GM19099 (cell line): ENCODE data around the gene PIP4K2A.

Source experiments
- POLR2A ChIP-seq: IDR thresholded peaks from 3 replicates; pipeline ENCODE4 v1.6.1; 2011; ENCODE audit warnings: low read depth; ENCODE audit not compliant: insufficient read length; ENCODE audit errors: extremely low read depth

Gene PIP4K2A

DNA sequence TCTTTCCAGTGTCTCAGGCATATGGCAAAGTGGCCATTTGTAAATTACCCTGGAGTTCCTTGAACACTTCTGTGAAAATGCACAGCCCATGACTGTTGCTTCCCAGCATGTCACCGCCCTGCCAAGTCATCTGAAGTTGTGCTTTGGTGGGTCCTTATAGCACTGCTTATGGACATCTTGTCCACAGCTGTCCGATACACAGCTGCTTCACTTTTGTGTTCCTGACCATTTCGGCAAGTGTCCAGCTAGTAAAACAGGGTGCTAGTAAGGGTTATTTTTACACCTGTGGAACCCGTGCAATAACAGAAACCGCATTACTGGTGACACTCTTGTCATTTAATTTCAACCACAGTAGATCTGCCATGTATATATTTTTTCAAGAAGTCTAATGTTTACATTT lies 29.7 kb downstream of the PIP4K2A start:
- no peak for TF ChIP-seq POLR2A

DNA sequence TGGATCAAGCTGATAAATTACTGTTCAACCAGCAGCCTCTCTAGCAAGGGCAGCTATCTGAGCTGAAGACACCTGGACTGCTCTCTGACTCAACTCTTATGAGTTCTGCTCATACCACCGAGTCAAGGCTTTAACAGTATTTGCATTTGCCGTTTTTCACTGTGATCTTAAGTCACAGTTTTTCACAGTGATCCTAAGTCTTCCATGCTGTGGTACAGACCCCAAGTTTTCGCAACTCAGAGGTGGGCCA lies 31.3 kb downstream of the PIP4K2A start:
- no peak for TF ChIP-seq POLR2A

DNA sequence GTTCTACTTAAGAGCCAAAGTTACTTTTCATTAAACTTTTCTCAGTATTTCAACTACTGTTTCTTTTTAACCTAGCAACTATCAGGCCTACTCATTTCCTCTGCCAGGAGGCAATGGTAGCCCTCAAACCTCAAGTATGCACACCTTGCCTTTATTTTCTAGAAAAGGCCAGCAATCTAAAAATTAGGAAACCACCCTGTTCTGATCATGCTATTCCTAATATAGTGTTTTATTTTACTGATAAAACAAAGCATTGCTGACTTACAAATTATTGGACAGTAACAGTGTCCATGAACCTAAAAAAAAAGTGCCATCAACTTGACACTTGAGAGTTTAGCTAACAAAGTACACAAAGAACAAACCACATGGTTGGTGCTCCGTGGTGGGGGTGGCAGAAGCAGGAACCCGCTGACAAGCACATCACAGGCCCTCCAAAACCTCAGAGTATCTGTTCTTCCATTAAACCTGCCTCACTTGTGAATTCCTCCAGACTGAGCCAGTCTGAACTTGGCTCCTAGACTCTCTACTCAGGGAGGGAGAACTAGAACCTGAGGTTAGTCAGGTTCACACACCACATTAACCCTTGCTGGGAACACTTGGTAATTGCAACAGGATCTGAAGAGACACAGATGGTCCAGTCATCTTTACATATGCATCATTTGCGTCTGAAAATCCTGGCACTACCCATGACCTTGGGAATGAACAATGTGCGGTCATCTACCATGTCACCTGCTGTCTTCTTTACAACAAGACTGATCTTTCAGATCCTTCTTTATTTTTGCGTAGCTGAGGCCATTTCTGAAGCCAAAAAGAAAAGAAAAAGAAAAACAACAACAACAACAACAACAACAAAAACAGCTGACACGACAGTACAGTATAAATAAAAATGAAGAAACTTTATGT lies 31.9 kb downstream of the PIP4K2A start:
- TF ChIP-seq POLR2A, result no peak

DNA sequence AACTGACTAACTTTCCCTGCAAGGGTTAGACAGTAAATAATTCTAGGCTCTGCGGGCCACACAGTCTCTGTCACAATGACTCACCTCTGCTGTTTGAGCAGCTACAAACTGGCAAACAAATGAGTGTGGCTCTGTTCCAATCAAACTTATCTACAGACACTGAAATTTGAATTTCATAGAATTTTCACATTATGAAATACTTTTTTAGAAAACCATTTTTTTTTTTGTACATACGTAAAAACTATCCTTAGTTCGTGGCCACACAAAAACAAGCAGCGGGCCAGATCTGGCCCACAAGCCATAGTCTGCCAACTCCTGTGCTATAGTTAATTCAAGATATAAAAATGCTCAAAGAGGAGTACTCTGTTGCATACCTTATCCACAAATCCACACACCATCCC lies 32.6 kb downstream of the PIP4K2A start:
- no peak for TF ChIP-seq POLR2A

DNA sequence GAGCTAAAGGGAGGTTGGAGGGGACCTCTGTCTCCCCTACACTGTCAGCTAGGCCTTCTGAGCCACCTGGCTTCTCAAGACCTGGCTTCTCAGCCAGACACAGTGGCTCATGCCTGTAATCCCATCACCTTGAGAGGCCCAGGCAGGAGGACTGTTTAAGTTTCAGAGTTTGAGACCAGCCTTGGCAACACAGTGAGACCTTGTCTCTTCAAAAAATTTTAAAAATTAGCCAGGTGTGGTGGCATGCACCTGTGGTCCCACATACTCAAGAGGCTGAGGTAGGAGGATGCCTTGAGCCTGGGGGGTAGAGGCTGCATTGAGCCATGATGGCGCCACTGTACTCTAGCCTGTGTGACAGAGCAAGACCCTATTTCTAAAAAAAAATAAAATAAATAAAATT lies 33.1 kb downstream of the PIP4K2A start:
- TF ChIP-seq POLR2A, result no peak

DNA sequence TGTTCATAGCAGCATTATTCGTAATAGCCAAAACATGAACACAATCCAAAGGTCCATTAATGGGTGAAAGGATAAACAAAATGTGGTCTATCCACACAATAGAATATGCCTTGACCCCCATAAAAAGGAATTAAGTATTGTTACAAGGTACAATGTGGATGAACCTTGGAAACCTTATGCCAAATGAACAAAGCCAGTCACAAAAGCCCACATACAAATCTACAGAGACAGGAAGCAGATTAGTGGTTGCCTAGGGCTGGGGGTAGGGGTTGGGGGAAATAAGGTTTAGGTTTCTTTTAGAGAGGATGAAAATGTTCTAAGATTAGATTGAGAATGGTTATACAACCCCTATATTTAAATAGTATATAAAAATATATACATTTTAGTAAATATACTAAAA lies 34.8 kb downstream of the PIP4K2A start:
- no peak for TF ChIP-seq POLR2A

DNA sequence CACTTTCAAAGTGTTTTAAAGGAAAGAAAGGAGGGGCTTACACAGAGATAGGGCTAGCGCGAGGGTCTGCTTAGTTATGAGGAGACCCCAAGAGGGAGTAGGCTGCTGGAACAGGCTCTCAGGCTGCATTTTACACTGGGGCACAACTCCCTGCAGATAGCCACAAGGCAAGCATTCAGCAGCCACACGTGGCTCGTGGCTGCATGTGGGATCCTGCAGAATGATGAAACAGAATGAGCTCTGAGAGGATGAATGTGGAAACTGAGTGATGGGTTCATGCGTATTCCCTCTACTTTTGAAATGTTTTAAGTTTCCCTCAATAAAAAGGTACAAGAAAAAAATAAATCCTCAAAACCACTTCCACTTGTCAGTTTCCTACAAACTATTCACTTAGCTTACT lies 37.0 kb downstream of the PIP4K2A start:
- TF ChIP-seq POLR2A, result no peak

DNA sequence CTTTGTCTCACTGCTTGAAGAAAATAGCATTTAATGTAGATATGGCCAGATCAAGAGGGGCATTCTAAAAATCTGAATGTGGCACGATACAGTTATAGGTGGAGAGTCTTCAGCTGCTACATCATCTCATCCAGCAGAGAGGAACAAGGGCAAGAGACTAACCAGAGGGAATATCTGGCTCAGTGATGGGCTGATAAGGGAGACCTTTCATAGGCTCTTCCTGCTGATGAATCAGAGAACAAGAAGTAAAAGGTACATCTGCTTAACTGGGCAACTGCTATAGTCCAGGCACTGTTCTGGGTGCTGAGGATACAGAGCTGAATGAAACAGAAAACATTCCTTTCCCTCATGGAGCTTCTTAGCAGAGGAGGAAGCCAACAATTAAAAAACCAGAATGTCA lies 37.9 kb downstream of the PIP4K2A start:
- no peak for TF ChIP-seq POLR2A

DNA sequence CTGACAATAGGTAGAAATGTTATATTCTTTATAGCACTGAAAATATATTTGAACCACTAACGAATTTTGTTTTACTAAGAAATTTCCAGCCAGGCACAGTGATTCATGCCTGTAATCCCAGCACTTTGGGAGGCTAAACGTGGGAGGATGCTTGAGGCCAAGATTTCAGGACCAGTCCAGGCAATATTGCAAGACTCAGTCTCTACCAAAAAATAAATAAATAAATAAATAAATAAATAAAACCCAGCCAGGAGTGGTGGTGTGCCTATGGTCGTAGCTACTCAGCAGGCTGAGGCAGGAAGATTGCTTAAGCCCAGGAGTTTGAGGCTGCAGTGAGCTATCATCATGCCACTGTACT lies 39.8 kb downstream of the PIP4K2A start:
- TF ChIP-seq POLR2A, result no peak

DNA sequence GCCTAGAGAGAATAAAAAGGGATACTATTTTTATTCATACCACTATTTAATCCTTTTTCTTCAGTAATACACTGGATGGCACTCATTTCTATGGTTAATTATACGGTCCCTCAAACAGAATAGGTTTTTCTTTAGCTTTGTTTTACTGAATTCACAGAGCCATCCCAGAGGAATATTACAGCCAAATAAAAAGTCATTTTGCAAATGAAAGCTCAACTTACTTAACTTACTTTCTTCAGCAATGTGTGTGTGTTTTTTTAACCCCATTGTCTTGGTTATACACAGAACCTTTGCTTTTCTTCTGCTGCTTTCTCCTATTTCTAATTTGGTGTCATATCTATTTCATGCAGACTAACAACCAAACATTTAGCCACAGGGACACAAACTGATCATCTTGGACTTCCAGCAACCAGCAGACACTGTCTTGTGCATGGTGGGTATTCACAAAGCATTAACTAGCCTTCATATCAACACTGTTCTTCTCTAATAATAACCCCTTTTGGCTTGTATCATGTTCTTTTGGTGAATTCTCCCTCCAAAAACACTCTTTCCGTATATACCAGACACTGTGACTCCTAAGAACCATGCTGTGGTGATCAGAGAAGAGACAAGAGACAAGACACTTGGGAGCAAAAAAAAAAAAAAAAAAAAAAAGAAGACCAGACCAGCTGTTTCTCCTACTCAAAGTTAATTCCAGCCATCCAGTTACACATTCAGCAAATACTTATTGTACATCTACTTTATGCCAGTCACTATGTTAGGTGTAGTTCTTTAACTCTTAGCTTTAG lies 40.4 kb downstream of the PIP4K2A start:
- no peak for TF ChIP-seq POLR2A

DNA sequence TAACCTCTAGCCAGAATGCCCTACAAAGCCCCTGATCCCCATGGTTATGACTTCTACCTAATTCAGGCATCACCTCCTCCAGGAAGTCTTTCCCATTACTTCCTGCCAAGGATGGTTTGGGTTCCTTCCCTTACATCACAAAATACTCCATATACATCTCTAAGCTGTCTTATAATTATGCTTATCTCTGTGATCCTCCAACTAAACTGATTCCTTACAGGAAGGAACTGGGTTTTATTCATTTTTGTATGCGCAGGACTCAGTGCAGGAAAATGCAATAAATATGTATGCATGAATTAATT lies 41.3 kb downstream of the PIP4K2A start:
- TF ChIP-seq POLR2A, result no peak

DNA sequence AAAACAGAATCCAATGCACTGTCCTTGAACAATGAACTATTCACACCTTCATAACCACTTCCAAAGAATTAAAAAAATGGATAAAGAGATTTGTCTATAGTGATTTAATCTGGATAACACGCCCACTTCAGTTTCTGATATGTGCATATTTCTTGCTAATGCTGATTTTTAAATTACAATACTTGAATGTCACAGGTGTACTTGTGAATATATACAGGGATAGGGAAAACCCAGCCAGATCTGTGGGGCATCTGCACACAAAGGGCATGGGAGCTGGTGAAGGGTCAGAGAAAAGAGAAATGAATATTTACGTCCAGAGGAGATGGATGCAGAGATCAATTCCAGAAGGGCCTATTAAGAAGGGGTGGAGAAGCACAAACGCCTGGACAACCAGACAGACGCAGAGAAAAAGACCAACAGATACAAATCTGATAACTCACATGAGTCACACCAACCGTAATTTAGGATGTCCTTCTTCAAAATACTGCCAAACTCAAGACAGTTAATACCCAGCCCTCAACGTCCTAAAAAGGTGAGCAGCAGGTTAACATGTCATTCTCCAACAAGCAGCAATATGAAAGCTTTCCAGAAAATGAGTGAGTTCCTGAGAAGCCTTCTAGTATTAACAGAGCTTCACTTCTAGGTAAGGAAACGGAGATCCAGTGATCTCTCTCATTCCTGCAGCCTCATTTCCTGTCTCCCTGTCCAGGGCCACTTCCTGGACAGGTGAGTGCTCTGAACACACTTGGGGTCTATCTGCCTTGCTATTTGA lies 41.9 kb downstream of the PIP4K2A start:
- TF ChIP-seq POLR2A, result no peak

DNA sequence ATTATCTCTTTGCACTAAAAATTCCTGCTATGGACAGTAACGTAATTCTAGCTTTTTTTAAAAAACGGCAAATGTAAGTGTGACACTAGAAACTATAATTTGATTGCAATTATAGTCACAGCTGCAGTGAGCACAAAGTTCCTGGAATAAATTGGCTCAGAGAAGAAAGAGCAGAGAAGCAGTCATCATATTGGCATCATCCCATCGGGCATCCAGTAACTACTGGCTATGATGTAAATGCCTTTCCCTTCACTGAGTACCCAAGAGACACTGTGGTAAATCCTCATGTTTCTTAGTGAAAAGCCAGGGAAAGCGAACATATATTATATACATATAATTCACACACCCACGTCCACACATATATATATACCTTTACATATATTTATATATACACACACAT lies 43.6 kb downstream of the PIP4K2A start:
- no peak for TF ChIP-seq POLR2A

DNA sequence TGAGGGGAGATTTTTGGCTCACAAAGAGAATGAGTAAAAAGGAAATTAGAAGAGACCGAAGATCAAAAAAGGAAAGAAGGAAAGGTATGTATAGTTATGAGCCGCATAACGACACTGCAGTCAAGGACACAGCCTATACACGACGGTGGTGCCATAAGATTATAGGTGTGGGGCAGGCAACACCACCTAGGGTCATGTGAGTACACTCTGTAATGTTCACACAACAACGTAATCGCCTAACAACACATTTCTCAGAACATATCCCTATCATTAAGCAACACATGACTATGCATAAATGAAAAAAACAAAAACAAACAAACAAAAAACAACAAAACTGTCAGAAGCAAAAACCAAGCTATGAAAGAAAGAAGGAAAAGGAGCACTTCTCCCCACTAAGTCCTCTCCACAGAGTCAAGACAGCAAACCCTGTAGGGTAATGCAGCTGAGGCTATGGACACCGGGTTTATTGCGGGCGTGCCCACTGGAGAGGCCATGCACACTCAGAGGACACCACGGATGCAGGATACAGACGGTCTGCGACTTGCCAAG lies 45.1 kb downstream of the PIP4K2A start:
- TF ChIP-seq POLR2A, result no peak

DNA sequence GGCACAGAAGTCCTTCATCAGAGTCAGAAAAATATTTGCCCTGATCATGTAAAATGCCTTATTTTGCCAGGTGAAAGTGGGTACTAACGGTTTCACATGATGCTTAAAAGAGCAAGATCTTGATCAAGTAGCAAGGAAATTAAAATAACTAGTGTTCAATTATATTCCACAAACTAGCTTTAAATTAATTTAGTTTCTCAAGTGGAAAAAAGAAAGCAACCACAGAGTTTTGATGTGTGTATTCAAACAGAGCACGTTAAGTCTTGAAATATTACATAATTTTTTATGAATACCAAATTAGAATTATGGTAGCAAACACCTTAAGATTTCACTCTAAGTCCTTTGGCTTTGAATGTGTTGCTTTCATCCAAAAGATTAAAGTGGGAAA lies 47.3 kb downstream of the PIP4K2A start:
- TF ChIP-seq POLR2A, result no peak
